Measurements from ENCODE around the gene HSD17B7. TPM values are rescaled to one million over a fixed set of nuclear protein-coding genes. Genes with fewer than 3 reads are reported as not detected.

The HSD17B7 gene
- total RNA-seq, 1 experiment from 2014 or later: 32.0 TPM

DNA sequence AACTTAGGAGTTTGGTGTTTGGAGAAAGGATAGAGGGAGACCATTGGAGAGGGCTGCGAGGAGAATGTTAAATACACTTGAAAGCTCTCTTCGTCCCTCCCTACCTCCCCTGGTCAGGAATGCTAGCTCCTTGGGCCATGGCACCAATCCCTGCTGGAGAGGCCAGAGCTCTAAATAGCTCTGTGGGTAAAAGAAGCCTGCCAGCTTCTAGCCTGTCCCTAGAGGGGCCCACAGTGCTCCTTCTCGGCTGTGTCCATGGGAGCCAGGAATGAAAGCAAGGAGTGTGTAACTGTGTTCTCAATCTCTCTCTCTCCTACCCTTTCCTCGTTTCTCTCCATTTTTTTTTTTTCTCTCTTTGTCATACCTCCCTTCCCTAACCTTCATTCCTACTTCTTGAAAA is 70.6 kb downstream of the HSD17B7 start, which contains the start of gene CCDC190:
Gene CCDC190, minus strand, starts transcription at position 75 of the 400 bp plus-strand sequence. CDS start 1,529 bp downstream, outside the sequence.
- Histone ChIP-seq H3K9me2 (ENCODE audit: insufficient read depth) (no peaks in the 10 kb centered on the region), H2AFZ (no peak within 1 kb of the TSS), H3K4me1 (replicated peaks; ENCODE audit: insufficient read depth) (peaks cover 17% of the 10 kb centered on the region), H3K9me3 (ENCODE audit: insufficient read depth, low read depth) (peaks cover 3% of the 10 kb centered on the region; the same call in 1 of the 2 replicates), H3K27ac (no peak within 1 kb of the TSS), H4K20me1 (ENCODE audit: insufficient read depth) (no peaks in the 10 kb centered on the region), H3K4me2 (no peak within 1 kb of the TSS), H3K27me3 (ENCODE audit: insufficient read depth, low read depth) (no peaks in the 10 kb centered on the region), H3K4me3 (no peak within 1 kb of the TSS), H3K79me2 (ENCODE audit: low read depth) (no peaks in the 10 kb centered on the region), H3K36me3 (ENCODE audit: low read depth) (no peaks in the 10 kb centered on the region), H3F3A (ENCODE audit: insufficient read depth, low read depth) (no peaks in the 10 kb centered on the region)
- BruUV-seq (replicated peaks): no TSS peak
- DNase-seq: no peak
- TF ChIP-seq EZH2 (IDR thresholded peaks at IDR 0.05; ENCODE audit: low read depth): no peak
- TF ChIP-seq, protein P1, sequence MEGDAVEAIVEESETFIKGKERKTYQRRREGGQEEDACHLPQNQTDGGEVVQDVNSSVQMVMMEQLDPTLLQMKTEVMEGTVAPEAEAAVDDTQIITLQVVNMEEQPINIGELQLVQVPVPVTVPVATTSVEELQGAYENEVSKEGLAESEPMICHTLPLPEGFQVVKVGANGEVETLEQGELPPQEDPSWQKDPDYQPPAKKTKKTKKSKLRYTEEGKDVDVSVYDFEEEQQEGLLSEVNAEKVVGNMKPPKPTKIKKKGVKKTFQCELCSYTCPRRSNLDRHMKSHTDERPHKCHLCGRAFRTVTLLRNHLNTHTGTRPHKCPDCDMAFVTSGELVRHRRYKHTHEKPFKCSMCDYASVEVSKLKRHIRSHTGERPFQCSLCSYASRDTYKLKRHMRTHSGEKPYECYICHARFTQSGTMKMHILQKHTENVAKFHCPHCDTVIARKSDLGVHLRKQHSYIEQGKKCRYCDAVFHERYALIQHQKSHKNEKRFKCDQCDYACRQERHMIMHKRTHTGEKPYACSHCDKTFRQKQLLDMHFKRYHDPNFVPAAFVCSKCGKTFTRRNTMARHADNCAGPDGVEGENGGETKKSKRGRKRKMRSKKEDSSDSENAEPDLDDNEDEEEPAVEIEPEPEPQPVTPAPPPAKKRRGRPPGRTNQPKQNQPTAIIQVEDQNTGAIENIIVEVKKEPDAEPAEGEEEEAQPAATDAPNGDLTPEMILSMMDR (conservative IDR thresholded peaks at IDR 0.05): no peak
- POLR2A ChIA-PET (ENCODE audit: unreplicated experiment): no interaction called here
- CTCF ChIA-PET: no interaction called here
- intact Hi-C loops (cut with micrococcal nuclease; ENCODE audit: unreplicated experiment): no loop called here

DNA sequence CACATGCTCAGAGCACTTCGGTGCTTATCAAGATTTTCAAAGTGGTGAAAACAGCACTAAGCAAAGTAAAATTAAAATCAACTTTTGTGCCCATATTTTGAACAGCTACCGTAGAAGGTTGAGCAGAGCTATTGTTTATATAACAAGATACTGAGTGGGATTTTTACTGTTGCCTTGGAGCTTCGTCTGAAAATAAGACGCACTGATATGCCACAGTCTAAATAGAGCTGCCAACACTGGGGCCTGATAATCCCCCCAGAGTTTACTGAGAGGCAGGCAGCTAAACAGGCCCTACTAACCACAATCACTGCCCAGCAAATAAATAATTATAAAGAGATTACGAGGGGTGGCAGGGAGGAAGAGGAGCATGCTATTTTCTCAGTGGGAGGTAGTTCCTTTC is 71.1 kb downstream of the HSD17B7 start:
- Histone ChIP-seq H2AFZ (no peak overlapping the region), H3K9me3 (ENCODE audit: insufficient read depth, low read depth) (peaks cover 3% of the 10 kb centered on the region; the same call in 1 of the 2 replicates), H3K36me3 (ENCODE audit: low read depth) (no peaks in the 10 kb centered on the region), H3K27ac (no peak overlapping the region), H3K4me1 (replicated peaks; ENCODE audit: insufficient read depth) (peaks cover 12% of the 10 kb centered on the region), H3K4me2 (no peak overlapping the region), H3K4me3 (no peak overlapping the region), H3K79me2 (ENCODE audit: low read depth) (no peaks in the 10 kb centered on the region), H3F3A (ENCODE audit: insufficient read depth, low read depth) (no peaks in the 10 kb centered on the region), H3K9me2 (ENCODE audit: insufficient read depth) (no peaks in the 10 kb centered on the region), H3K27me3 (ENCODE audit: insufficient read depth, low read depth) (no peaks in the 10 kb centered on the region), H4K20me1 (ENCODE audit: insufficient read depth) (no peaks in the 10 kb centered on the region)
- DNase-seq: no peak
- ChIA-PET CTCF (no interaction called here), POLR2A (ENCODE audit: unreplicated experiment) (no interaction called here)
- TF ChIP-seq, protein P1 (conservative IDR thresholded peaks at IDR 0.05): no peak
- TF ChIP-seq EZH2 (IDR thresholded peaks at IDR 0.05; ENCODE audit: low read depth): no peak
- no TSS peak for BruUV-seq (replicated peaks)
- intact Hi-C loops (cut with micrococcal nuclease; ENCODE audit: unreplicated experiment): no loop called here

Other genes with a start within 250 kb of the HSD17B7 start
- gene UAP1, start 229.0 kb upstream of the HSD17B7 start, total RNA-seq (2021): 33.1 and 39.8 TPM in 2 replicates
- gene DDR2, start 158.2 kb upstream of the HSD17B7 start, total RNA-seq (2021): 0.05 and 0.35 TPM in 2 replicates
- not detected in 2 replicates for gene CCDC190, start 70.5 kb downstream of the HSD17B7 start, total RNA-seq (2021)

Measured in PC-9 (cell line).